Measurements from ENCODE around the gene RAB3IL1. TPM values are rescaled to one million over a fixed set of nuclear protein-coding genes. Genes with fewer than 3 reads are reported as not detected.

Gene RAB3IL1
- total RNA-seq, 6 experiments from 2014 or later: 5.3 to 8.8 (median 7.9) TPM

DNA sequence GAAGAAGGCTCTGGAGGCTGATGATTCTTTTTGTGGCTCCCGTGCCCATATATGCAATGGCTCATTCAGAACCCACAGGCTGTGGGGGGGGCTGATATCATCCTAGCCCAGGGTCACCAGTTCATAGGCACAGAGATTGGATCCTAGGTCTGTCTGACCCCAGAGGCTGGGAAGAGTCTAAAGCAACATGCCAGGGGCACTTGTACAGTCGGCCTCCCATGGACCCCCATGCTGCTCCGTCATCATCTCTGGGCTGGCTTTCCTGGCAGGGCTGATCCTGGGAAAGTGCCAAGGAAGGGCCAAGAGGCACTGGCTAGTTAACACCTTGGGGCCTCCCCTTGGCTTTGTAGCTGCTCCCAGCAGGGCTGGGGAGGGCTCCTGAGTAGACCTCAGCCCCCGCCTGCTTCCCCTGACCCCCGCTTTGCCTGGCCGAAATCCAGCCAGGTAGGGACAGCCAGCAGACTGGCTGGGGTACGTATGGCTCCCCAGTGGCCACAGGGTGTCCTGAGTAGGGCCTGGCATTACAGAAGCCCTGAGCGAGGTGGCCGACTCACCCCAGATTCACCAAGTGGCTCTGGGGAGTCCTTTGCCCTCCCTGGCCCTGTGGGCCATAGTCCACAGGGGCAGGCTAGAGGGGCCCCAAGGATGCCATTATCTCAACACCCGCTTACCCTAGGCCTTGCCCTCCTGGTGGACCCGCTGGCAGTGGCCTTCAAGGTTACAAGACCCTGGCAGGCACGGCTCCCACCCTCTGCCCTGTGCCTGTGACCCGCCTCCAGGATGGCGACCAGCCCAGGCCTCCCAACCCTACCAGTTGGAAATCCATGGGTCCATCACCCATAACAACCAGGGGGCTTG lies 48.6 kb downstream of the RAB3IL1 start:
- no peak for DNase-seq
- Mint-ChIP-seq H3K4me1 (ENCODE audit: low read depth) (peaks cover 13% of the 10 kb centered on the region), H3K9me3 (no peaks in the 10 kb centered on the region), H3K36me3 (ENCODE audit: low read depth) (no peaks in the 10 kb centered on the region), H3K4me3 (no peak overlapping the region), H3K27me3 (ENCODE audit: insufficient read depth) (peaks cover 6% of the 10 kb centered on the region), H3K27ac (no peak overlapping the region)
- TF ChIP-seq CTCF (IDR thresholded peaks at IDR 0.05): no peak

DNA sequence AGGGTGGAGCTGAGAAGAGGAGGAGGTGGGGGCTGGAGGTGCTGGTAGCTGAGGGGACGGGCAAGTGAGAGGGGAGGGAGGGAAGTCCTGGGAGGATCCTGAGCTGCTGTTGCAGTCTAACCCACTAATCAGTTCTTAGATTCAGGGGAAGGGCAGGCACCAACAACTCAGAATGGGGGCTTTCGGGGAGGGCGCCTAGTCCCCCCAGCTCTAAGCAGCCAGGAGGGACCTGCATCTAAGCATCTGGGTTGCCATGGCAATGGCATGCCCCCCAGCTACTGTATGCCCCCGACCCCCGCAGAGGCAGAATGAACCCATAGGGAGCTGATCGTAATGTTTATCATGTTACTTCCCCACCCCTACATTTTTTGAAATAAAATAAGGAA lies 50.4 kb downstream of the RAB3IL1 start:
- Mint-ChIP-seq H3K27me3 (ENCODE audit: insufficient read depth) (peaks cover 7% of the 10 kb centered on the region), H3K36me3 (ENCODE audit: low read depth) (no peaks in the 10 kb centered on the region), H3K4me1 (ENCODE audit: low read depth) (peaks cover 13% of the 10 kb centered on the region), H3K9me3 (no peaks in the 10 kb centered on the region), H3K4me3 (no peak overlapping the region), H3K27ac (no peak overlapping the region)
- DNase-seq: no peak
- TF ChIP-seq CTCF (IDR thresholded peaks at IDR 0.05): no peak

DNA sequence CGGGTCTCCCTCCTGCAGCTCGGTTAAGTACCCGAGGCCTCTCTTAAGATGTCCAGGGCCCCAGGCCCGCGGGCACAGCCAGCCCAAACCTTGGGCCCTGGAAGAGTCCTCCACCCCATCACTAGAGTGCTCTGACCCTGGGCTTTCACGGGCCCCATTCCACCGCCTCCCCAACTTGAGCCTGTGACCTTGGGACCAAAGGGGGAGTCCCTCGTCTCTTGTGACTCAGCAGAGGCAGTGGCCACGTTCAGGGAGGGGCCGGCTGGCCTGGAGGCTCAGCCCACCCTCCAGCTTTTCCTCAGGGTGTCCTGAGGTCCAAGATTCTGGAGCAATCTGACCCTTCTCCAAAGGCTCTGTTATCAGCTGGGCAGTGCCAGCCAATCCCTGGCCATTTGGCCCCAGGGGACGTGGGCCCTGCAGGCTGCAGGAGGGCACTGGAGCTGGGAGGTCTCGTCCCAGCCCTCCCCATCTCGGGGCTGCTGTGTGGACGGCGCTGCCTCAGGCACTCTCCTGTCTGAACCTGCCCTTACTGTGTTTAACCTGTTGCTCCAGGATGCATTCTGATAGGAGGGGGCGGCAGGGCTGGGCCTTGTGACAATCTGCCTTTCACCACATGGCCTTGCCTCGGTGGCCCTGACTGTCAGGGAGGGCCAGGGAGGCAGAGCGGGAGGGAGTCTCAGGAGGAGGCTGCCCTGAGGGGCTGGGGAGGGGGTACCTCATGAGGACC lies 51.0 kb downstream of the RAB3IL1 start:
- Mint-ChIP-seq H3K27ac (no peak overlapping the region), H3K36me3 (ENCODE audit: low read depth) (no peaks in the 10 kb centered on the region), H3K4me3 (no peak overlapping the region), H3K4me1 (ENCODE audit: low read depth) (peaks cover 11% of the 10 kb centered on the region), H3K27me3 (ENCODE audit: insufficient read depth) (peaks cover 7% of the 10 kb centered on the region), H3K9me3 (no peaks in the 10 kb centered on the region)
- no peak for DNase-seq
- no peak for TF ChIP-seq CTCF (IDR thresholded peaks at IDR 0.05)

- no peak overlapping the region for H3K4me3 Mint-ChIP-seq
- H3K27me3 Mint-ChIP-seq (ENCODE audit: insufficient read depth): peaks cover 7% of the 10 kb centered on the region
- H3K36me3 Mint-ChIP-seq (ENCODE audit: low read depth): no peaks in the 10 kb centered on the region
- TF ChIP-seq CTCF (IDR thresholded peaks at IDR 0.05): no peak
- DNase-seq: no peak
- no peak overlapping the region; the same call in 1 of the 2 replicates for H3K27ac Mint-ChIP-seq
- H3K9me3 Mint-ChIP-seq: no peaks in the 10 kb centered on the region
- H3K4me1 Mint-ChIP-seq (ENCODE audit: low read depth): no peaks in the 10 kb centered on the region
Observed at GRCh38 chr11:61864814-61865775, 52.3 kb downstream of the RAB3IL1 start.

- no peak for TF ChIP-seq CTCF (IDR thresholded peaks at IDR 0.05)
- no peak for DNase-seq
- Mint-ChIP-seq H3K9me3 (no peaks in the 10 kb centered on the region), H3K27ac (no peak overlapping the region), H3K27me3 (ENCODE audit: insufficient read depth) (peaks cover 3% of the 10 kb centered on the region), H3K36me3 (ENCODE audit: low read depth) (peaks cover 5% of the 10 kb centered on the region; the same call in 1 of the 2 replicates), H3K4me3 (no peak overlapping the region), H3K4me1 (ENCODE audit: low read depth) (no peaks in the 10 kb centered on the region)
Observed at GRCh38 chr11:61863548-61864081, 53.8 kb downstream of the RAB3IL1 start.
